Left lung (tissue), 10 donors: Measurements from ENCODE around the gene BANF2. TPM values are rescaled to one million over a fixed set of nuclear protein-coding genes. Genes with fewer than 3 reads are reported as not detected.

Experiments used
- ATAC-seq: fragments of 200-7000 bp; cut with Tn5 transposase; one replicate; pipeline ENCODE4 v1.9.1; 2020; ENCODE audit warnings: moderate library complexity
- DNase-seq, 4 donors: peaks; one replicate each; pipeline ENCODE4 v3.0.0-alpha.2; 2013 to 2020
- H3K27ac ChIP-seq, 2 donors: fragments of 200-600 bp; sonication (generic) in 1 of 2; one replicate each; pipeline versions ENCODE4 v1.5.0 to v1.8.0; 2020 to 2021
- H3K27me3 ChIP-seq, 2 donors: fragments of 200-600 bp; sonication (generic) in 1 of 2; one replicate each; pipeline versions ENCODE4 v1.5.0 to v1.8.0; 2020 to 2021
- H3K36me3 ChIP-seq, 2 donors: fragments of 200-600 bp; sonication (generic) in 1 of 2; one replicate each; pipeline versions ENCODE4 v1.5.0 to v1.8.0; 2020 to 2021
- H3K4me1 ChIP-seq, 2 donors: fragments of 200-600 bp; one replicate each; pipeline ENCODE4 v1.8.0; 2021
- H3K4me3 ChIP-seq, 2 donors: fragments of 200-600 bp; sonication (generic) in 1 of 2; one replicate each; pipeline versions ENCODE4 v1.5.0 to v1.8.0; 2020 to 2021; ENCODE audit warnings: mild to moderate bottlenecking in 1 of 2
- H3K9me3 ChIP-seq, 2 donors: fragments of 200-600 bp; sonication (generic) in 1 of 2; one replicate each; pipeline versions ENCODE4 v1.5.0 to v1.8.0; 2020 to 2021
- CTCF ChIP-seq, 2 donors: fragments of 200-600 bp; sonication (generic) in 1 of 2; IDR thresholded peaks; one replicate each; pipeline versions ENCODE4 v1.5.0 to v1.8.0; 2021; ENCODE audit warnings: antibody characterized with exemption in 2 of 2
- intact Hi-C, 2 donors: fragments of 100-400 bp; cut with DNase I; formaldehyde crosslinking; loops; one replicate each; pipeline versions ENCODE4 v1.11.2 to v1.14.2; 2022
- polyA plus RNA-seq, 6 donors: library from polyadenylated mRNA; unstranded; fragments of 120-200 nt; gene quantifications; one replicate each; pipeline ENCODE4 v1.2.1, GENCODE V29; 2013; ENCODE audit not compliant: insufficient read length in 6 of 6
- total RNA-seq, 2 donors: library from RNA; stranded (reverse); fragmentation: NEBNext Ultra II Directional; extraction: Animal tissue kit (Norgen Biotek cat#: 25700); gene quantifications; one replicate each; pipeline ENCODE4 v1.2.1, GENCODE V29; 2021
- donor health status: DM: no; HTN: yes; CAD: no.
- donor health status: DM: no; HTN: no; CAD: no.

The BANF2 gene
- total and polyA plus RNA-seq, 8 donors, result not detected

- ATAC-seq, result no peak
- Histone ChIP-seq H3K4me1 (peaks cover 4 to 29% of the 10 kb centered on the region in 2 donors), H3K27me3 (no peaks in the 10 kb centered on the region), H3K36me3 (peaks cover 0 to 25% of the 10 kb centered on the region in 2 donors), H3K9me3 (no peaks in the 10 kb centered on the region), H3K27ac (no peak overlapping the region), H3K4me3 (no peak overlapping the region)
- no peak for TF ChIP-seq CTCF (IDR thresholded peaks at IDR 0.05)
- DNase-seq, result no peak
- intact Hi-C loops, result no loop called here
Measured at GRCh38 chr20:17668432-17668831, 31.3 kb upstream of the BANF2 start.

GRCh38 chr20:17669306-17669931 lies 30.3 kb upstream of the BANF2 start:
- no peak overlapping the region for H3K4me3 ChIP-seq
- DNase-seq (no peak), ATAC-seq (no peak)
- TF ChIP-seq CTCF (IDR thresholded peaks at IDR 0.05), result no peak
- intact Hi-C loops, result no loop called here
- H3K36me3 ChIP-seq, result peaks cover 0 to 25% of the 10 kb centered on the region in 2 donors
- no peak overlapping the region for H3K27ac ChIP-seq
- H3K27me3 ChIP-seq, result no peaks in the 10 kb centered on the region
- peaks cover 4 to 37% of the 10 kb centered on the region in 2 donors for H3K4me1 ChIP-seq
- no peaks in the 10 kb centered on the region for H3K9me3 ChIP-seq

GRCh38 chr20:17671011-17671410 lies 28.8 kb upstream of the BANF2 start:
- ATAC-seq (no peak), DNase-seq (no peak)
- H3K4me3 ChIP-seq, result no peak overlapping the region
- no peaks in the 10 kb centered on the region for H3K9me3 ChIP-seq
- peaks cover 4 to 48% of the 10 kb centered on the region in 2 donors for H3K4me1 ChIP-seq
- TF ChIP-seq CTCF (IDR thresholded peaks at IDR 0.05), result no peak
- peak overlapping the region in 1 of 2 donors; percentile 45 for H3K27ac ChIP-seq
- H3K36me3 ChIP-seq, result peaks cover 0 to 35% of the 10 kb centered on the region in 2 donors
- intact Hi-C loops, result no loop called here
- no peaks in the 10 kb centered on the region for H3K27me3 ChIP-seq

- no peak for ATAC-seq
- no peak for DNase-seq
- Histone ChIP-seq H3K27me3 (no peaks in the 10 kb centered on the region), H3K4me3 (no peak overlapping the region), H3K36me3 (peaks cover 0 to 41% of the 10 kb centered on the region in 2 donors), H3K9me3 (no peaks in the 10 kb centered on the region), H3K27ac (peak overlapping the region in 1 of 2 donors; percentile 45), H3K4me1 (peaks cover 4 to 53% of the 10 kb centered on the region in 2 donors)
- no peak for TF ChIP-seq CTCF (IDR thresholded peaks at IDR 0.05)
- intact Hi-C loops, result no loop called here
Measured at GRCh38 chr20:17671565-17671964, 28.2 kb upstream of the BANF2 start.

GRCh38 chr20:17673084-17673483 lies 26.7 kb upstream of the BANF2 start:
- peak; percentile 24 for ATAC-seq
- Histone ChIP-seq H3K9me3 (no peaks in the 10 kb centered on the region), H3K36me3 (peaks cover 0 to 50% of the 10 kb centered on the region in 2 donors)

More at GRCh38 chr20:17673084-17673483, 26.7 kb upstream of the BANF2 start:
- Histone ChIP-seq H3K27me3 (no peaks in the 10 kb centered on the region), H3K4me3 (no peak overlapping the region), H3K27ac (no peak overlapping the region), H3K4me1 (peaks cover 4 to 64% of the 10 kb centered on the region in 2 donors)
- TF ChIP-seq CTCF (IDR thresholded peaks at IDR 0.05), result no peak
- DNase-seq, result no peak
- intact Hi-C loops, result no loop called here
